K562 (cell line): ENCODE results near the gene TCIRG1. TPM values are rescaled to one million over a fixed set of nuclear protein-coding genes. Genes with fewer than 3 reads are reported as not detected.
A peak's percentile ranks its signal among the peaks of the same experiment; 100 is the strongest.

ENCODE experiments used
- ATAC-seq: fragments of 200-7000 bp; cut with Tn5 transposase; 3 replicates; pipeline ENCODE4 v1.9.1; 2020; ENCODE audit warnings: moderate library complexity
- BruUV-seq: library from RNA; stranded (reverse); fragments of 400-500 nt; replicated peaks from 2 replicates; lab custom pipeline; 2021; lab: Mats Ljungman, UMichigan
- CTCF ChIA-PET: fragments of 300-600 bp; formaldehyde crosslinking; extraction: SDS; loops from one replicate; lab custom pipeline; 2021; ENCODE audit warnings: low intra/inter-chr PET ratio; lab: Yijun Ruan, JAX
- POLR2A ChIA-PET: fragments of 300-600, 350-650 bp; sonication (Branson Sonifier 250); formaldehyde crosslinking; extraction: SDS; loops from one replicate; lab custom pipeline; 2021; ENCODE audit warnings: antibody characterized with exemption, inconsistent platforms; lab: Yijun Ruan, JAX
- DNase-seq, 4 experiments: peaks; one replicate each; pipeline versions ENCODE4 v3.0.0 to v3.0.0-alpha.2; 2011 to 2018; ENCODE audit warnings: low spot score in 3 of 4, mixed read lengths in 3 of 4; ENCODE audit errors: extremely low read depth in 1 of 4
- FAIRE-seq: peaks from 2 replicates; lab custom pipeline; 2011; peaks lifted over from hg19 to GRCh38; lab: Jason Lieb, UNC
- H2AFZ ChIP-seq: 2 replicates; pipeline ENCODE4 v1.6.0; 2011; ENCODE audit warnings: low read depth, low read length, control low read depth, inconsistent platforms
- H3K27ac ChIP-seq: fragments of 200-600 bp; 3 replicates; pipeline ENCODE4 v1.8.0; 2011; ENCODE audit warnings: low read depth, mild to moderate bottlenecking, control low read depth, inconsistent platforms, low read length, moderate library complexity, mixed read lengths; ENCODE audit errors: extremely low read depth
- H3K27me3 ChIP-seq, 2 experiments: fragments of 300-600 bp in 1 of 2; 2 replicates in 1 of 2; 3 replicates in 1 of 2; pipeline versions ENCODE4 v1.6.0 to v1.8.0; 2011; ENCODE audit warnings: inconsistent platforms in 2 of 2, low read length in 2 of 2, mild to moderate bottlenecking in 1 of 2, mixed read lengths in 1 of 2, moderate library complexity in 1 of 2; ENCODE audit not compliant: control insufficient read depth in 2 of 2, insufficient read depth in 2 of 2
- H3K36me3 ChIP-seq: fragments of 300-600 bp; 3 replicates; pipeline ENCODE4 v1.8.0; 2011; ENCODE audit warnings: mild to moderate bottlenecking, low read length, inconsistent platforms; ENCODE audit not compliant: control insufficient read depth, insufficient read depth
- H3K4me1 ChIP-seq, 2 experiments: fragments of 200-600 bp in 1 of 2; replicated peaks in 1 of 2; 2 replicates in 1 of 2; 3 replicates in 1 of 2; pipeline versions ENCODE4 v1.5.1 to v1.8.0; 2011; ENCODE audit warnings: inconsistent platforms in 2 of 2, low read length in 2 of 2, mild to moderate bottlenecking in 1 of 2, mixed read lengths in 1 of 2, moderate library complexity in 1 of 2; ENCODE audit not compliant: control insufficient read depth in 2 of 2, insufficient read depth in 2 of 2
- H3K4me2 ChIP-seq: 2 replicates; pipeline ENCODE4 v1.6.1; 2011; ENCODE audit warnings: low read length, control low read depth, inconsistent platforms, mixed read lengths; ENCODE audit not compliant: insufficient read depth
- H3K4me3 ChIP-seq: fragments of 200-600 bp; sonication (generic), shearing (Covaris generic); 2 replicates; pipeline ENCODE4 v1.5.1; 2016; ENCODE audit warnings: control low read depth, inconsistent platforms
- H3K79me2 ChIP-seq: fragments of 200-600 bp; 3 replicates; pipeline ENCODE4 v1.8.0; 2011; ENCODE audit warnings: low read length, inconsistent platforms; ENCODE audit not compliant: control insufficient read depth, insufficient read depth
- H3K9ac ChIP-seq, 2 experiments: 2 replicates each; pipeline versions ENCODE4 v1.6.0 to v1.6.1; 2011; ENCODE audit warnings: low read depth in 2 of 2, low read length in 2 of 2, control low read depth in 1 of 2, inconsistent platforms in 1 of 2, mild to moderate bottlenecking in 1 of 2, mixed read lengths in 1 of 2; ENCODE audit not compliant: insufficient read depth in 1 of 2
- H3K9me1 ChIP-seq: one replicate; pipeline ENCODE4 v1.6.0; 2011; ENCODE audit warnings: inconsistent platforms, mild to moderate bottlenecking, low read length, moderate library complexity; ENCODE audit not compliant: control insufficient read depth, insufficient read depth
- H3K9me3 ChIP-seq: replicated peaks from 2 replicates; pipeline ENCODE4 v1.5.1; 2011; ENCODE audit warnings: low read depth, low read length, inconsistent platforms; ENCODE audit not compliant: control insufficient read depth, insufficient read depth
- H4K20me1 ChIP-seq: replicated peaks from 2 replicates; pipeline ENCODE4 v1.6.1; 2011; ENCODE audit warnings: low read length, inconsistent platforms, mixed read lengths; ENCODE audit not compliant: control insufficient read depth, insufficient read depth
- POLR2G ChIP-seq: fragments of 200-400 bp; formaldehyde crosslinking; IDR thresholded peaks from 2 replicates; pipeline ENCODE4 v1.6.1; 2017; ENCODE audit warnings: low read depth, mild to moderate bottlenecking, antibody characterized with exemption, low read length, moderate library complexity
- RBFOX2 ChIP-seq: fragments of 200-400 bp; formaldehyde crosslinking; IDR thresholded peaks from 2 replicates; pipeline ENCODE4 v1.6.1; 2017; ENCODE audit warnings: low read depth, mild to moderate bottlenecking, low read length, moderate library complexity
- ZBTB5 ChIP-seq: fragments of 450-650 bp; IDR thresholded peaks from 2 replicates; pipeline ENCODE4 v1.6.1; 2017; ENCODE audit warnings: antibody characterized with exemption
- ZFP36 ChIP-seq: fragments of 150-350 bp; IDR thresholded peaks from 2 replicates; pipeline ENCODE4 v1.6.1; 2018; ENCODE audit warnings: low read length, low read depth; ENCODE audit not compliant: partially characterized antibody
- WGBS: fragments of 100-300 bp; shearing (Covaris generic); methylation state at CpG from one replicate; pipeline ENCODE4 v1.1.6; 2016; ENCODE audit warnings: low coverage, mixed read lengths; ENCODE audit not compliant: insufficient coverage; ENCODE audit errors: missing lambda C conversion rate; 5-methylcytosine and 5-hydroxymethylcytosine counted together
- in situ Hi-C: fragments of 300-500 bp; cut with MboI; formaldehyde crosslinking; loops from 4 replicates; pipeline ENCODE4 v1.15.0; 2018; ENCODE audit warnings: inconsistent platforms, mixed read lengths
- intact Hi-C: fragments of 100-400 bp; cut with micrococcal nuclease; formaldehyde crosslinking; loops from 2 replicates; pipeline ENCODE4 v1.14.2; 2022
- polyA plus RNA-seq, 8 experiments: library from polyadenylated mRNA; depleted of rRNA in 4 of 8; stranded (reverse) in 5 of 8; unstranded in 3 of 8; fragments of >200 nt; fragmentation: Nextera tagmentation in 2 of 8; fragmentation: Illumina TruSeq in 1 of 8; extraction: Ambion mirVana in 2 of 8; extraction: Trizol in 1 of 8; gene quantifications; 2 replicates each; pipeline versions ENCODE4 v1.2.1 to v1.2.3, GENCODE V29; 2011 to 2014; ENCODE audit warnings: inconsistent platforms in 1 of 8, missing spikeins in 1 of 8
- total RNA-seq, 7 experiments: library from RNA; depleted of rRNA in 6 of 7; stranded (reverse); fragments of >200 nt in 6 of 7; fragmentation: Illumina TruSeq in 2 of 7; extraction: Trizol in 2 of 7; gene quantifications; 2 replicates each; pipeline versions ENCODE4 v1.2.1 to v1.2.3, GENCODE V29; 2011 to 2021; ENCODE audit warnings: low replicate concordance in 1 of 7

TCIRG1 gene
- total and polyA plus RNA-seq, 9 of the 15 experiments (the other 6 are each of a cell fraction or from before 2014, with no cell fraction given), result 0.49 to 143 (median 24.4) TPM

DNA sequence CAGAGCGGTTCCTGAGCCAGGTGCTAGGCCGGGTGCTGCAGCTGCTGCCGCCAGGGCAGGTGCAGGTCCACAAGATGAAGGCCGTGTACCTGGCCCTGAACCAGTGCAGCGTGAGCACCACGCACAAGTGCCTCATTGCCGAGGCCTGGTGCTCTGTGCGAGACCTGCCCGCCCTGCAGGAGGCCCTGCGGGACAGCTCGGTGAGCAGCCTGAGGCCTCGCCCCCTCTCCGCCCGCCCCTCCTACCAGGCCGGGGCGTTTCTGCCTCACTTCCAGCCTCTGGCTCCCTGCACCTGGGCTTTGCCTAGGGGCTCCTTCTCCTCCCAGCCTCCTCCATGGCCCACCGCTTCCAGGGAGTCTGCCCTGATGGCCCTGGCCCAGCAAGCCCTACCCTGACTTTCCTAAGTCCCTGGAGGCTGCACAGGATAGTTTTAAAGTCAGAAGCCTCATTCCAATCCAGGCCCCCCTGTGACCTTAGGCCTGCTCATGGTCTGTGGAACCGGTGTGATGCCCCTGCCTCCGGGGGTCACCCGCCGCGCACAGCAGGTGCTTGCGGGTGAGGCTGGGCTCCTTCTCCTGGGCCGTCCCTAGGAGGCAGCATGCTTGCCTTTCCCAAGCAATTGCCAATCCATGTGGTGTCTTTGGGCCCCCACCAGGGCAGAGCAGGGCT, 5.5 kb downstream of the TCIRG1 start (continued):
- TF ChIP-seq RBFOX2 (0 out of 2 replicates have a peak, but pooled peaks have one; percentile 36), ZFP36 (peak; percentile 60)

GRCh38 chr11:68044898-68045351, 6.1 kb downstream of the TCIRG1 start:
- intact Hi-C loops, result no loop called here
- peaks cover 79% of the 10 kb centered on the region; the same call in 2 of the 3 replicates for H3K36me3 ChIP-seq
- H3K79me2 ChIP-seq, result peaks cover 20% of the 10 kb centered on the region
- no peaks in the 10 kb centered on the region for H3K27me3 ChIP-seq
- no TSS peak for BruUV-seq
- no peaks in the 10 kb centered on the region for H3K9me1 ChIP-seq
- no peak for DNase-seq
- no peak for FAIRE-seq
- H3K9ac ChIP-seq, result peak overlapping the region in 1 of 2 experiments; percentile 80; a peak in 1 of 4 replicates
- peaks cover 28 to 70% of the 10 kb centered on the region in 2 experiments for H3K4me1 ChIP-seq
- no peak overlapping the region for H3K4me2 ChIP-seq
- no peak for ATAC-seq
- in situ Hi-C loops, result no loop called here
- POLR2A ChIA-PET, result interaction anchor here (0.6 kb wide), 1 partner anchor 1115 kb away, joined by 4 read pairs; no protein-coding TSS in a partner anchor
- no peaks in the 10 kb centered on the region for H3K9me3 ChIP-seq
- no peak overlapping the region for H2AFZ ChIP-seq
- CTCF ChIA-PET, result no interaction called here
- H4K20me1 ChIP-seq, result peaks cover 4% of the 10 kb centered on the region; the same call in 1 of the 2 replicates
- TF ChIP-seq POLR2G (peak; percentile 12; the same call in 1 of the 2 replicates), ZBTB5 (no peak)
- no peak overlapping the region for H3K4me3 ChIP-seq
- no peak overlapping the region for H3K27ac ChIP-seq
- WGBS, result 97% methylated on average over 18 of the region's 18 CpGs
